Jurkat, Clone E6-1 (cell line): Measurements from ENCODE around the gene PAEP. TPM values are rescaled to one million over a fixed set of nuclear protein-coding genes. Genes with fewer than 3 reads are reported as not detected.
"Not testable (repeated sequence)": the region's sequence is repeated elsewhere in the genome, so short reads cannot be mapped to it uniquely, and the experiment has no call there.

Experiments used
- DNase-seq: peaks from one replicate; pipeline ENCODE4 v3.0.0-alpha.2; 2011; ENCODE audit warnings: low read depth, low spot score
- H3K4me3 ChIP-seq: 2 replicates; pipeline ENCODE4 v1.5.1; 2011; ENCODE audit warnings: mild to moderate bottlenecking, low read length, control low read depth, moderate library complexity
- polyA plus RNA-seq: library from polyadenylated mRNA; unstranded; fragments of >200 nt; gene quantifications from one replicate; pipeline ENCODE4 v1.2.1, GENCODE V29; 2012; ENCODE audit warnings: missing spikeins; ENCODE audit not compliant: insufficient read length, insufficient read depth

The PAEP gene
- not detected for polyA plus RNA-seq

DNA sequence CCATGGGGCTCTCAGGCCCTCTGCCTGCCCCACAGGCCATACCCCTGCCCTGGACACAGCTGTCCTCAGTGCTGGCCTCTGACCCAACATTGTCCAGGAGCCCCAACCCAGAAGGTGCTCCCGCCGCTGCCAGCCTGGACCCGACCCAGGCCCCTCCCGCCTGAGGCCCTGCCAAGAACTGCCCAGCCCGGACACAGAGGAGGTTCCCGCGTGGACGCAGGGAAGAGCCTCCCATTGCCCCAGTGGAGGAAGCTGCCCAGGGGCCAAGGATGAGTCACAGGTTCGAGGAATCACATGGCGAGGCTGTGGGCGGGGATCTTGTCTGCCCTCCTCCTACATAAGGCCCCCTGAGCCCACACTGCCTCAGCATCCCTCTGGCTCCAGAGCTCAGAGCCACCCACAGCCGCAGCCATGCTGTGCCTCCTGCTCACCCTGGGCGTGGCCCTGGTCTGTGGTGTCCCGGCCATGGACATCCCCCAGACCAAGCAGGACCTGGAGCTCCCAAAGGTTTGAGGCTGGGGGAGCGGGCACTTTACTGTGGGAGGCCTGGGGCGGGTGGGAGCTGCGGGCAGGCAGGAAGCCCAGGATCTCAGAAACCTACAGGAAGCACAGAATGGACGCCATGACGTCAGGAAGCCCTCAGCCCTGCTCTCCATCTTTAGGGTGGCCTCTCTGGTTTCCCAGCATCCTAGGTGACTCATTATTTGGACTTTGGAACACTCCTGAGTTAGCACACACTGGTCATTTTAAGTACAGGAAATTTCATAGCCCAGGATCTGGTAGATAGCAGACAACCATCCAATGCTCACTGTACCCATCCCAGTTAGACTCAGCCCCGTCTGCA lies at the start of gene PAEP:
Gene PAEP, plus strand, starts transcription at position 366 of the 844 bp plus-strand sequence.
- no peak within 1 kb of the TSS for H3K4me3 ChIP-seq
- DNase-seq: no peak

DNA sequence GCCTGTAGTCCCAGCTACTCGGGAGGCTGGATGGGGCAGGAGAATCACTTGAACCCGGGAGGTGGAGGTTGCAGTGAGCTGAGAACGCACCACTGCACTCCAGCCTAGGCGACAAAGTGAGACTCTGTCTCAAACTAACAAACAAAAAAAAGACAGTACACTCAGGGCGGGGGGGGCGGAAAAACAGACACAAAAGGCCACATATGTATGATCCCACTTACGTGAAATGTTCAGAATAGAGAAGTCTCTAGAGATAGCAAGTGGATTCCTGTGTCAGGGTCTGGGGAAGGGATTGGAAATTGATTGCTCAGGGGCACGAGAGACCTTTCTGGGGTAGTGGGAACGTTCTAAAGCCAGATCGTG lies 49.3 kb upstream of the PAEP start:
- DNase-seq: no peak
- no peak overlapping the region for H3K4me3 ChIP-seq

DNA sequence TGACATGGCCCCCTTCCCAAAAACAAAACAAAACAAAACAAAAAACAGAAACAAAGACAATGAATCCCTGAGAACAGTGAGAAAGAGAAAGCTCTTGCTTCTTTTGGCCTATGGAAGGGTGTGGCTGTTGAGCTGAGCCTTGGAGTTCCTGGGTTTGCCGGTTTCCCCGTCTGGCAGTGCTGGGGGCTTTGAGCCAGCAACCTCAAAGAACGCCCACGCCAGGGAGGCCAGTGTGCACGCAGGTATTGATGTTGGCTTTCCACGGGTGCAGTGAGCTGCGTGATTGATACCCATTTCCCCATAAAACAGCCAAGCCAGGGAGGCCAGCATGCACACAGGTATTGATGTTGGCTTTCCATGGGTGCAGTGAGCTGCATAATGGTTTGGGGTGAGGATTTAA lies 48.7 kb upstream of the PAEP start:
- H3K4me3 ChIP-seq: no peak overlapping the region
- no peak for DNase-seq

DNA sequence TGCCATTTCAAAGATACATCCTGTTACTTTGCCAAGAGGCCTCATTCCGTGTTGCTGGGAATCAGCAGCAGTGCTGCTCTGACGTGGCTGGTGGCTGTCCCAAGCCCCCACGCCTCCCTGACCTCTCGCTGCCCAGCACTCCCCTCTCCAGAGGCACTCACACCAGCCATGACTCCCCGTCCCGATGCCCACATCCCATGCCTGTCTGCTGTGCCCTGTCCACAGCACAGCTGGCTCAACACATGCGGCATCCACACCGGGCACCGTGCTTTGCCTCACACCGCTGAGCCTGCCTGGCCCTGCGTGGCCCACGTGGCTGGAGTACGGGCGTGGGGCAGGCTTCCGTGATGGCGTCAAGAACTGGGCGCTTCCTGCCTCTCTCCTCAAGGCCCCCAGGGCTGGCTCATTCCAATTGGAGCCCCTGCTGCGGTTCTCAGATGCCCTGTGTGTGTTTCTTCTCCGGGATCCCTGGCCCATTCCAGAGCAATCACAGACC lies 48.2 kb upstream of the PAEP start:
- no peak for DNase-seq
- H3K4me3 ChIP-seq: no peak overlapping the region

DNA sequence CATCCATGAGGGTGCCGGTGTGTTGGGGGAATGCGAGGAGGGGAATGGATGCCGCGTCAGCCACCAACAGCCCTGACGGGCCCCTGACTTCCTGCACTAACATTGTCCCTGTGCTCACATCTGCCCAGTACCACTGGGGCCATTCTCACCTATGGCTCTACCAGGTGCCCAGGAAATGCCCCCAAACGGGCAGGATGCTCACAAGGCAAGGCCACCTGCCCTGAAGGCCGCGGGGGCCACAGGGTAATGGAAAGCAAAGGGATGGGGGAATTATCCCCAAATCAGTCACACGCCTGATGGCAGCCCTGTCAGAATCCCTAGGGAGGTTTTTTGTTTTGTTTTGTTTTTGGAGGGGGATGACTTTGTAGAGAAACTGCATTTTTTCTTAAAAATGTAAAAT lies 47.6 kb upstream of the PAEP start:
- not testable (repeated sequence) for H3K4me3 ChIP-seq, DNase-seq

DNA sequence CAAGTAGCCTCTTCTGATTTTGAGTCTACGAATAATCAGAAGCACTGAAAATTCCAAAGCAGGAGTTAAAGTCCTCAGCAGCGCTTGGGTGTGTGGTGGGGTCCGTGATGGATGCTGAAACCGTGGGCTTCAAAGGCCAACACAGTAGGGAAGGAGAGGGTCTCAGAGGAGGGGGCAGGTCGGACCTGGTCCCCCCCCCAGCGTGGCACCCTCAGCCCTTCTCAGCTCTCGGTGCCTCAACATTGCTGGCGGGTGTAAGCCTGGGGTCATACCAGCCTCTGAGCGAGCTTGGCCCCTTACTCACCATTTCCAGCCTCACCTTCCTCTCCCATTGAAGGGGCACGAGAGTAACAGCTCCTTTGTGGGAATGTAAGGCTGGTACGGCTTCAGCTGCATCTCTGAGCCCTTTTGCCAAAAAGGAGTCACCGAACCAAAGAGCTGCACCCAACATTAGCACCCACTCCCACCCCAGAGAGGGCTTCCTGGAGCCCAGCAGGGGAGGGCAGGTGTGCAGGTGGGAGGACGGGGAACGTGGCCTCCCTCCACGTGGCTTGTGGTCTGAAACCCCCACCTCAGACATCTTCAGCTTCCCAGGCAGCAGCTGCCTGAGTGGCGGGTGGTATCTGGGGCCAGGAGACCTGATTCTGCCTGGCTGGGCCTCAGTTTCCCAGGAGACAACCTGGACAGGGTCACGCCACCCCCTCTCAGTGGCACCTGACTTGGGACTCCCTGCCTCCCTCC lies 47.0 kb upstream of the PAEP start:
- H3K4me3 ChIP-seq: no peak overlapping the region
- DNase-seq: no peak

DNA sequence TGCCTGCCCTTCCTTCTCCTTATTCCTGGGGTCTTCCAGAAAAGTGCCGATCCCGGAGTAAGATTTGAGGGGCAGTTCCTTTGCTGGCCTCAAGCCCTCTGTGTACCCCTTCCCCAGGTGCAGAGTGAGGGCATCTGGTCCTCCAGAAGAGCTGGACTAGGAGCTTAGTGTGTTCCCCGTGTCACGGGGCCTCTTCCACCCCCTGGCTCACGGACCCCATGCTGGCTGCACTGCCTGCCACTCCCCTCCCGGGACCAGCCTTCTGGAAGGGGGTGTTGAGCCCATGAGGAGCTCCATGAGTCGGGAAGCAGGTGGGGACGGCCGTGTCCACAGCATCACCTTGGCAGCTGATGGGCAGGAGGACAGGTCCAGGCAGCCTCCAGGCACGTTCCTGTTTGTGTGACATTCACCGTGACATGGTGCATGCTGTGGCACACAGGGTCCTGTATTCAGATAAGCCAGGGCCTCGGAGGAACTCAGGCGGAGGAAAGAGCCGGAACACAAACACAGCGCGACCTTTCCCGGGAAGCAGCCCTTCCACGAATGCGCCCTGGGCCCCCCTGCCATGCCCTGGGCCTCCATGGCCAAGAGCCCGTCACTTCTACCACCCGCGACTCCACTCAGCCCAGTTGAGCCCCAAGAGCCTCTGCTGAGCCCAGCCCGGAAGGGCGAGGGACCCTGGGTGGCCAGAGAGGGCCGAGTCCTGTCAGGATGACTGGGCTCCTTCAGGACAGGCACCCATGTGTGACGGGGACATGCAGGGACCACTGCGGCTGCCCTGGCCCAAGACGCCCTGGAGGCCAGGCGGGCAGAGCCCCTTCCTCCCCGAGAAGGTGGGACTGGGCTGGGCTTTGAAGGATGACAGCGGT lies 46.2 kb upstream of the PAEP start:
- no peak overlapping the region for H3K4me3 ChIP-seq
- DNase-seq: no peak

DNA sequence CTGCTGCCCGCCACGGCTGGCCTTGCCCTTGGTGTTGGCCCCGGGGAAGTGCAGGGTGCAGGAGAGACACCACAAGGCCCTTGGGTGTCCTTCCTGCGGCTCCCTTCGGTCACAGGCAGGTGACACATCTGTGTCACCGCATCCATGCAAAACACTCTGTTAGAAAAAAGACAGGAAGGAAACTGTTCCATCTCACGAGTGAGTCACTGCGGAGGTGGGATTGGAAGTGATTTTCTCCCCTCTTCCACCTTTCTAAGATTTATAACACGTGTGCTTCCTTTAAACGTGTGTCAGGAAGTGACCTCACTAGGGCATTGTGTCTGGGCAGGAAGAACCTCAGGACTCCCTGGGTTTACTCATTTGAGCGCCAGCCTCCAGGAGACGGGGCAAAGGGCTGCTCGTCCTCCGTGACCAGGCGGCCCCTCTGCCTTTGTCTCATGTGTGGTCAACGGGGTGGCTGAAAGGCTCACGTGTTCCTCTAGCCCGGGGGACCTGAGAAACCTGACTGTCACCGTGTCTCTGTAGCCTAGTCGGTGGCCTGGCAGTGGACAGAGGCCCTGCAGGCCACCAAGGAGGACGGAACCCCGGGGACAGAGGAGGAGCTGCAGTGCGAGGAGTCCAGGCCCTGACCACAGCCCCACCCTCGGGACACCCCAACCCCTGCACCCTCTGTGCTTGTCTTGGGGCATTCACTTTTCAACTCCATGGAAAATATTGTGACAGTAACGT lies 45.3 kb upstream of the PAEP start:
- no peak for DNase-seq
- no peak overlapping the region for H3K4me3 ChIP-seq

DNA sequence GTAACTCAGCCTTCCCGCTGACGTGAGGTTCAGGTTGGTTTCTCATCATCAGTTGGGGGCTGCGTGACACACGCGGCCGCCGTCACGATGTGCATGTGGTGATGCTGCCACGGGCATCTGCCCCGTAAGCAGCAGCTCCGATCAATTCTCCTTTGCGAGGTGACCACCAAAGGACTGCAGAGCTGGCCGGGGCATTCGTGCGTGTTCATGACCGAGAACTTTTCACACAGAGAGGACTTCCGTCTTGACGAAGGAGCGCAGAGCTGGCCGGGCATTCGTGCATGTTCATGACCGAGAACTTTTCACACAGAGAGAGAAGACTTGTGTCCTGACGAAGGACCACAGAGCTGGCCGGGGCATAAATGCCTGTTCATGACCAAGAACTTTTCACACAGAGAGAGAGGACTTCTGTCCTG lies 44.1 kb upstream of the PAEP start:
- DNase-seq: no peak

DNA sequence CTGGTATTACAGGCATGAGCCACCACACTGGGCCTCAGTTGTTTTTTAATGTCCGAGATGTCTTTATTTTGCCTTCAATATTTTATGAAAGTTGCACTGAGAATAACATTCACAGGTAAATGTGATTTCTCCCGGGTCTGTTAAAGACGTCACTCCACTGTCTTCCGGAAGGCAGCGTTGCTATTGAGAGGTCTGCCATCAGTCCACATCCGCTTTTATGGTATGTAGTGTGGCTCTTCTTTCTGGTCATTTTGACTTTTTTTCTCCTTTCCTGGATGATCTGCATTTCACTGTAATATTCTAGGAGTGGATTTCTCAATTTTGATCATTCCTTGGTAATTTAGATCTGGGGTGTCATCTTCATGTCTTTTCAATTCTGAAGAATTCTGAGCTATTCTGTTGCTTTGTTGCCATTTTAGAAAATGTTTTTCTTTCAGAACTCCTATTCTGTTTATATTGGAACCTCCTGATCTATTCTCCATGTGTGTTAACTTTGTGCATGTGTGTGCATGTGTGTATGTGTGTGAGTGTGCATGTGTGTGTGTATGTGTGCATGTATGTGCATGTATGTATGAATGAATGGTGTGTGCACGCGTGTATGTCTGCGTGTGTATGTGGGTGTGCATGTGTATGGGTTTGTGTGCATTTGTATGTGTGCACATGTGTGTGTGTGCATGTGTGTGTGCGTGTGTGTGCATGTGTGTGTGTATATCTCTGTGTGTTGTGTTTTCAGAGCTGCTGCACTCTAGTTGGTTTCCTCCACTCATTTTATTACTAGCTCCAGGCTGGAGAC lies 42.2 kb upstream of the PAEP start:
- H3K4me3 ChIP-seq: no peak overlapping the region
- DNase-seq: no peak

More for the DNA sequence above, 44.1 kb upstream of the PAEP start:
- no peak overlapping the region for H3K4me3 ChIP-seq

DNA sequence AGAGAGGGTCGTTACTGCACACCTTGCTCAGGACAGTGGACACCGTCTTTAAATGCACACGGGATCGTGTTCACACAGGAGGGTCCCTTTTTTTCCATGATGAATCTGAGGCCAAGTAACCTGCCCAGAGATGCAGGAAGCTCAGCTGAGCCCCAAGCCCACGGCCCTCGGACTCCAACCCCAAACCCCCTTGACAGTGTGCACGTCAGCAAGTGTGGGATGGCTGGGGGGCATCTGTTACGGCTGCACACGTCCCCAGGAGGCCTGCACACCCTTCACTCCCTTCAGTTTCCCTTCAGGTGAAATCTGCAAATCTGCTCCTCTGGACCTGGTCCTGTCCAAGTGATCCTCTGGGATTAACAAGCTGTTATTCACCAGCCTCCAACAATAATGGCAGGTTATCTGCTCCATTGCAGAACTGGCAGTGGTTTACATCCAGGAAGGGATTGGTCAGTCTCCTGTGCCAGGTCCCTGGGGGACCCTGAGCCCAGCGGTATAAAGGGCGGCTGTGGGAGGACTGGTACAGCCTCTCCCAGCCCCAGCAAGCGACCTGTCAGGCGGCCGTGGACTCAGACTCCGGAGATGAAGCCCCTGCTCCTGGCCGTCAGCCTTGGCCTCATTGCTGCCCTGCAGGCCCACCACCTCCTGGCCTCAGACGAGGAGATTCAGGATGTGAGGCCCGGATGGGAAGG lies 40.5 kb upstream of the PAEP start, which contains the start of gene LCN1:
Gene LCN1, plus strand, starts transcription at position 525 of the 692 bp plus-strand sequence. Its CDS starts 58 bp downstream, at position 583.
- no peak for DNase-seq
- H3K4me3 ChIP-seq: no peak within 1 kb of the TSS

DNA sequence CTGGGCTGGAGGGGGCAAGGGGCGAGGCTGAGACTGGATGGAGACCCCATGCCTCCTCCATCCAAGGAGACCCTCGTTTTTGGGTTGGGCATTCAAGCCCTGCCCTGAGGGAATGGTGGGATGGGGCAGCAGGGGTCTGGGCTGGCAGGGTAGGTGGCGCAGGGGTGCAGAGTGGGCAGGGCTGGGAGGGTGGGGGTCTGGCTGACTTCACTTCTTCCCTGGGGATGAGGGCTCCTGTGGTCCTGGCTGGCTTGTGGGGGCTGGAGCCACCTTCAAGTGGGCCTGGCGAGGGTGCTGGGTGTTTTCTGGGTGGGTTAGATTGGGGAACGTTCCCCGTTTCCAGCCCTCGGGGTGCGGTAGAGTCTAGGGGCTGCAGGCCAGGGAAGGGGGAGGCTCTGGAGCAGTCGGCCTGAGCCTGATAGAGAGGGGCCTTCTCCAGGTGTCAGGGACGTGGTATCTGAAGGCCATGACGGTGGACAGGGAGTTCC lies 39.9 kb upstream of the PAEP start:
- no peak for DNase-seq
- no peak overlapping the region for H3K4me3 ChIP-seq

DNA sequence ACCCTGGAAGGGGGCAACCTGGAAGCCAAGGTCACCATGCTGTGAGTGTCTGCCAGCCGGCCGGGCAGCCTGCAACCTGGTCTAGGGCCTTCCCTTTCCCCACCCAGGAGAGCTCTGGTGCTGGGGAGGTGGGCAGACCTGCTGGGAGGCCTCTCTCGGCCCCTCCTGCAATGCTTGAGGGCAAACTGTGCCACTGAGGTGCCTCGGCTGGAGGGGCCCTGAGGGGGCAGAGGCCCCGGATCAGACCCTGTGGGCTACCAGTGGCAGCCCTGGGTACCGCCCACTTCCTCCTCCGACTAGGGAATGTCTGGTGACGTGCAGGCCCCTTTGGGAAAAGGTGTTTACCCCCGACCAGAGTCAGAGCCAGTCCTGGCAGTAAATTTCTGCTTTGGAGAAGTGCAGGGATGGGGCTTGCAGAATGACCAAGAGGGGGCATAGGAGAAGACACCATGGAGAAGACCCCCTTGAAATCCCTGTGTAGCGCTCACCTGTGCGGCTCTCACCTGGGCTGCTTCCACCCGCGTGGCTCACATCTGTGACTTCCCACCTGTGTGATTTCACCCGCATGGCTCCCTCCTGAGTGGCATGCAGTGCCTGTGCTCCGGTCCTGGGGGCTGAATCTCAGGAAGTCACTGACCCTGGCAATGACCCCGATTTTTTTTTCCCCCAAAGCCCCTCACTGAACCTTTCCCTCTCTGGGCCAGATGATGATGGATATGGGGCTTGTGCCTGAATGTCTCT lies 39.2 kb upstream of the PAEP start:
- no peak for DNase-seq

DNA sequence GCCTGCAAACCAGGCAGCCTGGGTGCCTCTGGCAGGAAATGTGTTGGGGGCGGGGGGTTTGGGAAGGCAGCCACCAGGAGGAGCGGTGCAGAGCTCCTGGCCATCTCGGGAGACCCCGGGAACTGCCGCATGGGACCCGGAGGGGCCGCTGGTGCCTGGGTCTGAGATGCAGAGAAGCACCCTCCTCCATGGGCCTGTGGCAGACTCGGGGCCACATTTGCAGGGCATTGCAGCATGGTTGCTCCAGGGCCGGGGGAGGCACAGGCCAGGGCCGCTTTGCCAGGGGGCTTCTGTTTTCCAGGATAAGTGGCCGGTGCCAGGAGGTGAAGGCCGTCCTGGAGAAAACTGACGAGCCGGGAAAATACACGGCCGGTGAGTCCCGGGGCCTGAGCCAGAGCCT lies 38.6 kb upstream of the PAEP start:
- no peak for DNase-seq

More for the DNA sequence above, 39.2 kb upstream of the PAEP start:
- no peak overlapping the region for H3K4me3 ChIP-seq

DNA sequence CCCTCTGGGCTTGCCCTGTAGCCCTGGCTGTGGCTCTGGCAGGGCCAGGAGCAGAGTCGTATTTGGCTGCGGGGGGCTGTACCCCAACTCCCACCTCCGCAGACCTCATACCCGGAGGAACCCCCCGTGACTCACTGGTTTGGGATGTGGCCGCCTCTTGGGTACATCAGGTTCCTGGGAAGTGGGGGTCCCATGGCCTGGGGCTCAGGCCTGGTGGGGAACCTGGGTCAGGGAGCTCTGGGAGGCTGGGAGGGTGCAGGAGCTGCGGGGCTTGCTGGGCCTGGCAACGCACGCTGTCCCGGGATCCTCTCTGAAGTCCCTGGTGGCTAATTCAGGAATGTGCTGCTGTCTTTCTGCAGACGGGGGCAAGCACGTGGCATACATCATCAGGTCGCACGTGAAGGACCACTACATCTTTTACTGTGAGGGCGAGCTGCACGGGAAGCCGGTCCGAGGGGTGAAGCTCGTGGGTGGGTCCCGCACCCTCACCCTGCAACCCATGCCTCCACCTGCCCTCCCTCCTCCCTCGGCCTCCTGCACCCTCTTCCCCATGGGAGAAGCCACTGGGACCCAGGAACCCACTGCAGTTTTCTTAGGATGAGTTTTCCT lies 37.9 kb upstream of the PAEP start:
- no peak overlapping the region for H3K4me3 ChIP-seq
- DNase-seq: no peak

More for the DNA sequence above, 38.6 kb upstream of the PAEP start:
- no peak overlapping the region for H3K4me3 ChIP-seq
